ENCODE results near the gene GBP3.
"Not testable (repeated sequence)": the region's sequence is repeated elsewhere in the genome, so short reads cannot be mapped to it uniquely, and the experiment has no call there.

- not testable (repeated sequence) for TF ChIP-seq CTCF, POLR2AphosphoS5 (IDR thresholded peaks at IDR 0.05)
Measured at GRCh38 chr1:89034004-89034403, 11.3 kb upstream of the GBP3 start.
